GM23338 (cell line): Measurements from ENCODE around the gene POLR2F. TPM values are rescaled to one million over a fixed set of nuclear protein-coding genes. Genes with fewer than 3 reads are reported as not detected.

Source experiments
- ATAC-seq: fragments of 200-7000 bp; cut with Tn5 transposase; 3 replicates; pipeline ENCODE4 v1.9.1; 2020
- DNase-seq: peaks from one replicate; pipeline ENCODE4 v3.0.0-alpha.2; 2015; ENCODE audit warnings: low spot score
- H2AFZ ChIP-seq: fragments of 200-600 bp; sonication (generic); 2 replicates; pipeline ENCODE4 v1.8.0; 2016; ENCODE audit warnings: antibody characterized with exemption, mild to moderate bottlenecking, moderate library complexity
- H3F3A ChIP-seq: fragments of 200-600 bp; sonication (generic); replicated peaks from 2 replicates; pipeline ENCODE4 v1.8.0; 2017; ENCODE audit warnings: antibody characterized with exemption, mixed run types, low read depth
- H3K27ac ChIP-seq: fragments of 200-600 bp; sonication (generic); 2 replicates; pipeline ENCODE4 v1.6.1; 2016; ENCODE audit warnings: low read depth
- H3K27me3 ChIP-seq: fragments of 200-600 bp; sonication (generic); 2 replicates; pipeline ENCODE4 v1.8.0; 2016; ENCODE audit warnings: mild to moderate bottlenecking, mixed run types, moderate library complexity; ENCODE audit not compliant: insufficient read depth
- H3K36me3 ChIP-seq: fragments of 200-600 bp; sonication (generic); 2 replicates; pipeline ENCODE4 v1.8.0; 2016; ENCODE audit warnings: mild to moderate bottlenecking; ENCODE audit not compliant: insufficient read depth
- H3K4me1 ChIP-seq: fragments of 200-600 bp; sonication (generic); 2 replicates; pipeline ENCODE4 v1.8.0; 2016; ENCODE audit warnings: mild to moderate bottlenecking, moderate library complexity; ENCODE audit not compliant: insufficient read depth
- H3K4me2 ChIP-seq: fragments of 200-600 bp; sonication (generic); 2 replicates; pipeline ENCODE4 v1.7.1; 2017; ENCODE audit warnings: mixed run types
- H3K4me3 ChIP-seq: fragments of 200-600 bp; sonication (generic); 2 replicates; pipeline ENCODE4 v1.6.1; 2016; ENCODE audit warnings: mixed run types
- H3K79me2 ChIP-seq: fragments of 200-600 bp; sonication (generic); replicated peaks from 2 replicates; pipeline ENCODE4 v1.8.0; 2017; ENCODE audit warnings: mild to moderate bottlenecking; ENCODE audit not compliant: insufficient read depth
- H3K9me2 ChIP-seq: fragments of 200-600 bp; sonication (generic); 2 replicates; pipeline ENCODE4 v1.8.0; 2017; ENCODE audit not compliant: insufficient read depth
- H4K20me1 ChIP-seq: fragments of 200-600 bp; sonication (generic); replicated peaks from 2 replicates; pipeline ENCODE4 v1.8.0; 2017; ENCODE audit warnings: mild to moderate bottlenecking; ENCODE audit not compliant: insufficient read depth
- H3K27ac Mint-ChIP-seq: 2 replicates; pipeline ENCODE4 v1.8.0; 2020; ENCODE audit warnings: inconsistent platforms, mild to moderate bottlenecking, moderate library complexity, mixed read lengths
- H3K27me3 Mint-ChIP-seq: 3 replicates; pipeline ENCODE4 v1.8.0; 2022; ENCODE audit warnings: low read depth, mild to moderate bottlenecking, moderate library complexity, mixed read lengths, inconsistent platforms; ENCODE audit not compliant: insufficient read depth, poor library complexity
- H3K36me3 Mint-ChIP-seq: 3 replicates; pipeline ENCODE4 v1.8.0; 2021; ENCODE audit warnings: low read depth, mild to moderate bottlenecking, inconsistent platforms, moderate library complexity, mixed read lengths
- H3K4me1 Mint-ChIP-seq: 3 replicates; pipeline ENCODE4 v1.8.0; 2020; ENCODE audit warnings: mild to moderate bottlenecking, inconsistent platforms, mixed read lengths
- H3K4me3 Mint-ChIP-seq: 3 replicates; pipeline ENCODE4 v1.8.0; 2021; ENCODE audit warnings: moderate library complexity, mild to moderate bottlenecking, inconsistent platforms, mixed read lengths
- H3K9me3 Mint-ChIP-seq: 3 replicates; pipeline ENCODE4 v1.8.0; 2020; ENCODE audit warnings: moderate library complexity, mild to moderate bottlenecking, inconsistent platforms, mixed read lengths
- EZH2 ChIP-seq: fragments of 200-600 bp; sonication (generic); IDR thresholded peaks from one replicate; pipeline ENCODE4 v1.8.0; 2017; ENCODE audit warnings: antibody characterized with exemption, mild to moderate bottlenecking, low read depth; ENCODE audit not compliant: unreplicated experiment
- EZH2phosphoT487 ChIP-seq: fragments of 200-600 bp; sonication (generic); IDR thresholded peaks from one replicate; pipeline ENCODE4 v1.8.1; 2018; ENCODE audit warnings: antibody characterized with exemption; ENCODE audit not compliant: unreplicated experiment
- JUNB ChIP-seq: IDR thresholded peaks from one replicate; pipeline ENCODE4 v1.6.1; 2016; ENCODE audit warnings: antibody characterized with exemption; ENCODE audit not compliant: unreplicated experiment
- POLR2AphosphoS5 ChIP-seq: IDR thresholded peaks from 2 replicates; pipeline ENCODE4 v1.6.1; 2016; ENCODE audit warnings: antibody characterized with exemption, low read depth
- STAT1 ChIP-seq: IDR thresholded peaks from one replicate; pipeline ENCODE4 v1.6.1; 2016; ENCODE audit warnings: antibody characterized with exemption; ENCODE audit not compliant: unreplicated experiment
- ZNF114 ChIP-seq: fragments of 250-450 bp; sonication (Bioruptor Pico); IDR thresholded peaks from 2 replicates; pipeline ENCODE4 v1.5.0; 2020; ENCODE audit warnings: mild to moderate bottlenecking, moderate library complexity
- ZNF331 ChIP-seq: fragments of 250-450 bp; sonication (Bioruptor Pico); IDR thresholded peaks from 2 replicates; pipeline ENCODE4 v1.5.0; 2020; ENCODE audit warnings: low read depth, mild to moderate bottlenecking, moderate library complexity
- polyA plus RNA-seq: library from polyadenylated mRNA; unstranded; fragments of >200 nt; fragmentation: Nextera tagmentation; extraction: Ambion mirVana; gene quantifications from 2 replicates; pipeline ENCODE4 v1.2.1, GENCODE V29; 2016
- total RNA-seq: library from RNA; depleted of rRNA; stranded (reverse); fragments of >200 nt; shearing (Covaris generic); gene quantifications from 2 replicates; pipeline ENCODE4 v1.2.3, GENCODE V29; 2014
- TF ChIP-seq, protein P1 (sequence below): fragments of 250-450 bp; sonication (Bioruptor Pico); IDR thresholded peaks from 2 replicates; pipeline ENCODE4 v1.5.0; 2020; ENCODE audit warnings: mild to moderate bottlenecking, moderate library complexity
- TF ChIP-seq, protein P2 (sequence below): IDR thresholded peaks from one replicate; pipeline ENCODE4 v1.6.1; 2018; ENCODE audit warnings: antibody characterized with exemption; ENCODE audit not compliant: unreplicated experiment

POLR2F gene
- total and polyA plus RNA-seq, 2 experiments from 2014 or later: 144 to 429 TPM

DNA sequence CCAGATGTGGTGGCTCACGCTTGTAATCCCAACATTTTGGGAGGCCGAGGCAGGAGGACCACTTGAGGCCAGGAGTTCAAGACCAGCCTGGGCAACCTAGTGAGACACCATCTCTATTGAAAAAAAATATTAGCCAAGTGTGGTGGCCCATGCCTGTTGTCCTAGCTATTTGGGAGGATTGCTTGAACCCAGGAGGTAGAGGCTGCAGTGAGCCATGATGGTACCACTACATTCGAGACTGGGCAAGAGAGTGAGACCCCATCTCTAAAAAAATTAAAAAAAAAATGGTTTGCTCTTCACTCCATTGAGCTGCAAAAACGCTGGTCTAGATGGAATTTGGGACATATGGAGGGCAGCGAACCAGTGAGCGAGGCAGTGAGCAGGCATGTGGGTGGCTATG is 52.4 kb downstream of the POLR2F start:
- no peaks in the 10 kb centered on the region for H3K9me3 Mint-ChIP-seq
- Histone ChIP-seq H3K4me2 (no peak overlapping the region), H3K79me2 (no peaks in the 10 kb centered on the region), H3K36me3 (no peaks in the 10 kb centered on the region), H4K20me1 (no peaks in the 10 kb centered on the region), H3F3A (no peaks in the 10 kb centered on the region), H2AFZ (no peak overlapping the region), H3K27ac (no peak overlapping the region), H3K4me1 (no peaks in the 10 kb centered on the region), H3K27me3 (no peaks in the 10 kb centered on the region), H3K9me2 (no peaks in the 10 kb centered on the region), H3K4me3 (no peak overlapping the region)
- peaks cover 5% of the 10 kb centered on the region for H3K27me3 Mint-ChIP-seq
- ATAC-seq (no peak), DNase-seq (no peak)
- TF ChIP-seq POLR2AphosphoS5 (no peak), ZNF331 (CRISPR knock-in tag) (no peak), JUNB (no peak), ZNF114 (CRISPR knock-in tag) (no peak), EZH2phosphoT487 (no peak), EZH2 (no peak)
- TF ChIP-seq, protein P1, sequence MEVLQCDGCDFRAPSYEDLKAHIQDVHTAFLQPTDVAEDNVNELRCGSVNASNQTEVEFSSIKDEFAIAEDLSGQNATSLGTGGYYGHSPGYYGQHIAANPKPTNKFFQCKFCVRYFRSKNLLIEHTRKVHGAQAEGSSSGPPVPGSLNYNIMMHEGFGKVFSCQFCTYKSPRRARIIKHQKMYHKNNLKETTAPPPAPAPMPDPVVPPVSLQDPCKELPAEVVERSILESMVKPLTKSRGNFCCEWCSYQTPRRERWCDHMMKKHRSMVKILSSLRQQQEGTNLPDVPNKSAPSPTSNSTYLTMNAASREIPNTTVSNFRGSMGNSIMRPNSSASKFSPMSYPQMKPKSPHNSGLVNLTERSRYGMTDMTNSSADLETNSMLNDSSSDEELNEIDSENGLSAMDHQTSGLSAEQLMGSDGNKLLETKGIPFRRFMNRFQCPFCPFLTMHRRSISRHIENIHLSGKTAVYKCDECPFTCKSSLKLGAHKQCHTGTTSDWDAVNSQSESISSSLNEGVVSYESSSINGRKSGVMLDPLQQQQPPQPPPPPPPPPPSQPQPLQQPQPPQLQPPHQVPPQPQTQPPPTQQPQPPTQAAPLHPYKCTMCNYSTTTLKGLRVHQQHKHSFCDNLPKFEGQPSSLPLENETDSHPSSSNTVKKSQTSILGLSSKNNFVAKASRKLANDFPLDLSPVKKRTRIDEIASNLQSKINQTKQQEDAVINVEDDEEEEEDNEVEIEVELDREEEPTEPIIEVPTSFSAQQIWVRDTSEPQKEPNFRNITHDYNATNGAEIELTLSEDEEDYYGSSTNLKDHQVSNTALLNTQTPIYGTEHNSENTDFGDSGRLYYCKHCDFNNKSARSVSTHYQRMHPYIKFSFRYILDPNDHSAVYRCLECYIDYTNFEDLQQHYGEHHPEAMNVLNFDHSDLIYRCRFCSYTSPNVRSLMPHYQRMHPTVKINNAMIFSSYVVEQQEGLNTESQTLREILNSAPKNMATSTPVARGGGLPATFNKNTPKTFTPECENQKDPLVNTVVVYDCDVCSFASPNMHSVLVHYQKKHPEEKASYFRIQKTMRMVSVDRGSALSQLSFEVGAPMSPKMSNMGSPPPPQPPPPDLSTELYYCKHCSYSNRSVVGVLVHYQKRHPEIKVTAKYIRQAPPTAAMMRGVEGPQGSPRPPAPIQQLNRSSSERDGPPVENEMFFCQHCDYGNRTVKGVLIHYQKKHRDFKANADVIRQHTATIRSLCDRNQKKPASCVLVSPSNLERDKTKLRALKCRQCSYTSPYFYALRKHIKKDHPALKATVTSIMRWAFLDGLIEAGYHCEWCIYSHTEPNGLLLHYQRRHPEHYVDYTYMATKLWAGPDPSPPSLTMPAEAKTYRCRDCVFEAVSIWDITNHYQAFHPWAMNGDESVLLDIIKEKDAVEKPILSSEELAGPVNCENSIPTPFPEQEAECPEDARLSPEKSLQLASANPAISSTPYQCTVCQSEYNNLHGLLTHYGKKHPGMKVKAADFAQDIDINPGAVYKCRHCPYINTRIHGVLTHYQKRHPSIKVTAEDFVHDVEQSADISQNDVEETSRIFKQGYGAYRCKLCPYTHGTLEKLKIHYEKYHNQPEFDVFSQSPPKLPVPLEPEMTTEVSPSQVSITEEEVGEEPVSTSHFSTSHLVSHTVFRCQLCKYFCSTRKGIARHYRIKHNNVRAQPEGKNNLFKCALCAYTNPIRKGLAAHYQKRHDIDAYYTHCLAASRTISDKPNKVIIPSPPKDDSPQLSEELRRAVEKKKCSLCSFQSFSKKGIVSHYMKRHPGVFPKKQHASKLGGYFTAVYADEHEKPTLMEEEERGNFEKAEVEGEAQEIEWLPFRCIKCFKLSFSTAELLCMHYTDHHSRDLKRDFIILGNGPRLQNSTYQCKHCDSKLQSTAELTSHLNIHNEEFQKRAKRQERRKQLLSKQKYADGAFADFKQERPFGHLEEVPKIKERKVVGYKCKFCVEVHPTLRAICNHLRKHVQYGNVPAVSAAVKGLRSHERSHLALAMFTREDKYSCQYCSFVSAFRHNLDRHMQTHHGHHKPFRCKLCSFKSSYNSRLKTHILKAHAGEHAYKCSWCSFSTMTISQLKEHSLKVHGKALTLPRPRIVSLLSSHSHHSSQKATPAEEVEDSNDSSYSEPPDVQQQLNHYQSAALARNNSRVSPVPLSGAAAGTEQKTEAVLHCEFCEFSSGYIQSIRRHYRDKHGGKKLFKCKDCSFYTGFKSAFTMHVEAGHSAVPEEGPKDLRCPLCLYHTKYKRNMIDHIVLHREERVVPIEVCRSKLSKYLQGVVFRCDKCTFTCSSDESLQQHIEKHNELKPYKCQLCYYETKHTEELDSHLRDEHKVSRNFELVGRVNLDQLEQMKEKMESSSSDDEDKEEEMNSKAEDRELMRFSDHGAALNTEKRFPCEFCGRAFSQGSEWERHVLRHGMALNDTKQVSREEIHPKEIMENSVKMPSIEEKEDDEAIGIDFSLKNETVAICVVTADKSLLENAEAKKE (CRISPR knock-in tag): no peak
- H3K27ac Mint-ChIP-seq: no peak overlapping the region
- H3K4me3 Mint-ChIP-seq: no peak overlapping the region
- H3K4me1 Mint-ChIP-seq: no peaks in the 10 kb centered on the region
- H3K36me3 Mint-ChIP-seq: no peaks in the 10 kb centered on the region; the same call in 2 of the 3 replicates

DNA sequence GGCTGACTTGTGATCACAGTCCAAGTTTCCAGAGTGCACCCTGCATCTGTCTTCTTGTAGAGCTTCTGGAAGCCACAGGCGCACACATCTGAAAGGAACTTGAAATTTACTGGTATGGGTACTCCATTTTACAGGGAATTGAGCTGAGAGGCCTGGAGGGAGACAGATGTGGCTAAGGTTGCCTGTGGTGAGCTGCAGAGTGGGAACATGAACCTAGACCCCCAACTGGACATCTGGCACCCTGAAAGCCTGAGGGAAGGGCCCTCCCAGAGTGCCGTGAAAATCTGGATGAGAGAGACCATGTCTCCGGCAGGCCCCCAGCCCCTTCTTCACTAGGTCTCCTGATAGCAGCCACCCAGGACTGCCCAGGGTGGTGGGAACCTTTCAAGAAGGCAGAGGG is 53.4 kb downstream of the POLR2F start:
- no peaks in the 10 kb centered on the region for H3K27me3 ChIP-seq
- H3K27me3 Mint-ChIP-seq: peaks cover 5% of the 10 kb centered on the region
- no peaks in the 10 kb centered on the region for H3K36me3 ChIP-seq
- no peaks in the 10 kb centered on the region for H4K20me1 ChIP-seq
- H3K4me3 Mint-ChIP-seq: no peak overlapping the region
- H3K27ac ChIP-seq: no peak overlapping the region
- H3F3A ChIP-seq: no peaks in the 10 kb centered on the region
- no peak overlapping the region for H3K27ac Mint-ChIP-seq
- ATAC-seq (no peak), DNase-seq (no peak)
- H3K79me2 ChIP-seq: no peaks in the 10 kb centered on the region
- no peaks in the 10 kb centered on the region for H3K4me1 ChIP-seq
- H3K36me3 Mint-ChIP-seq: no peaks in the 10 kb centered on the region; the same call in 2 of the 3 replicates
- H3K9me2 ChIP-seq: no peaks in the 10 kb centered on the region
- no peaks in the 10 kb centered on the region for H3K4me1 Mint-ChIP-seq
- H3K4me3 ChIP-seq: no peak overlapping the region
- no peaks in the 10 kb centered on the region for H3K9me3 Mint-ChIP-seq
- no peak overlapping the region for H2AFZ ChIP-seq
- H3K4me2 ChIP-seq: no peak overlapping the region
- no peak for TF ChIP-seq POLR2AphosphoS5
- TF ChIP-seq STAT1: no peak
- no peak for TF ChIP-seq EZH2phosphoT487
- TF ChIP-seq, protein P2, sequence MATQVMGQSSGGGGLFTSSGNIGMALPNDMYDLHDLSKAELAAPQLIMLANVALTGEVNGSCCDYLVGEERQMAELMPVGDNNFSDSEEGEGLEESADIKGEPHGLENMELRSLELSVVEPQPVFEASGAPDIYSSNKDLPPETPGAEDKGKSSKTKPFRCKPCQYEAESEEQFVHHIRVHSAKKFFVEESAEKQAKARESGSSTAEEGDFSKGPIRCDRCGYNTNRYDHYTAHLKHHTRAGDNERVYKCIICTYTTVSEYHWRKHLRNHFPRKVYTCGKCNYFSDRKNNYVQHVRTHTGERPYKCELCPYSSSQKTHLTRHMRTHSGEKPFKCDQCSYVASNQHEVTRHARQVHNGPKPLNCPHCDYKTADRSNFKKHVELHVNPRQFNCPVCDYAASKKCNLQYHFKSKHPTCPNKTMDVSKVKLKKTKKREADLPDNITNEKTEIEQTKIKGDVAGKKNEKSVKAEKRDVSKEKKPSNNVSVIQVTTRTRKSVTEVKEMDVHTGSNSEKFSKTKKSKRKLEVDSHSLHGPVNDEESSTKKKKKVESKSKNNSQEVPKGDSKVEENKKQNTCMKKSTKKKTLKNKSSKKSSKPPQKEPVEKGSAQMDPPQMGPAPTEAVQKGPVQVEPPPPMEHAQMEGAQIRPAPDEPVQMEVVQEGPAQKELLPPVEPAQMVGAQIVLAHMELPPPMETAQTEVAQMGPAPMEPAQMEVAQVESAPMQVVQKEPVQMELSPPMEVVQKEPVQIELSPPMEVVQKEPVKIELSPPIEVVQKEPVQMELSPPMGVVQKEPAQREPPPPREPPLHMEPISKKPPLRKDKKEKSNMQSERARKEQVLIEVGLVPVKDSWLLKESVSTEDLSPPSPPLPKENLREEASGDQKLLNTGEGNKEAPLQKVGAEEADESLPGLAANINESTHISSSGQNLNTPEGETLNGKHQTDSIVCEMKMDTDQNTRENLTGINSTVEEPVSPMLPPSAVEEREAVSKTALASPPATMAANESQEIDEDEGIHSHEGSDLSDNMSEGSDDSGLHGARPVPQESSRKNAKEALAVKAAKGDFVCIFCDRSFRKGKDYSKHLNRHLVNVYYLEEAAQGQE: no peak
- TF ChIP-seq ZNF331 (CRISPR knock-in tag): no peak
